CD4-positive, CD25-positive, alpha-beta regulatory T cell (primary cell): ENCODE measurements around the gene CR2. TPM values are rescaled to one million over a fixed set of nuclear protein-coding genes. Genes with fewer than 3 reads are reported as not detected.

Experiments
- ATAC-seq, 2 donors: fragments of 150-1000 bp; cut with Tn5 transposase; one replicate each; pipeline ENCODE4 v1.10.0; 2021; ENCODE audit warnings: low read depth in 2 of 2, moderate number of reproducible peaks in 2 of 2, moderate library complexity in 1 of 2
- DNase-seq, 3 donors: peaks; one replicate each; pipeline versions ENCODE4 v3.0.0 to v3.0.0-alpha.2; 2012 to 2022; ENCODE audit warnings: mixed read lengths in 1 of 3
- H3K27ac ChIP-seq: one replicate; pipeline ENCODE4 v1.7.0; 2013; ENCODE audit warnings: mild to moderate bottlenecking, low read length; ENCODE audit not compliant: insufficient read depth, poor library complexity, severe bottlenecking
- H3K27me3 ChIP-seq: one replicate; pipeline ENCODE4 v1.7.0; 2013; ENCODE audit warnings: low read length; ENCODE audit not compliant: control insufficient read depth, insufficient read depth
- H3K36me3 ChIP-seq: one replicate; pipeline ENCODE4 v1.7.0; 2013; ENCODE audit warnings: mild to moderate bottlenecking, low read length, moderate library complexity; ENCODE audit not compliant: control insufficient read depth, insufficient read depth
- H3K4me1 ChIP-seq: 2 replicates; pipeline ENCODE4 v1.7.0; 2013; ENCODE audit warnings: mild to moderate bottlenecking, low read length; ENCODE audit not compliant: insufficient read depth, control insufficient read depth, poor library complexity, severe bottlenecking
- H3K4me3 ChIP-seq: one replicate; pipeline ENCODE4 v1.7.0; 2013; ENCODE audit warnings: low read depth, mild to moderate bottlenecking, low read length, moderate library complexity
- H3K9me3 ChIP-seq, 2 experiments: 1 replicate in 1 of 2; 2 replicates in 1 of 2; pipeline ENCODE4 v1.7.0; 2013; ENCODE audit warnings: low read length in 2 of 2, mild to moderate bottlenecking in 1 of 2, moderate library complexity in 1 of 2; ENCODE audit not compliant: control insufficient read depth in 2 of 2
- H3K27ac Mint-ChIP-seq, 3 donors: one replicate each; pipeline ENCODE4 v1.8.0; 2020 to 2022; ENCODE audit warnings: mild to moderate bottlenecking in 3 of 3, mixed read lengths in 3 of 3, moderate library complexity in 2 of 3
- H3K27me3 Mint-ChIP-seq: one replicate; pipeline ENCODE4 v1.8.0; 2022; ENCODE audit warnings: mild to moderate bottlenecking, mixed read lengths
- H3K36me3 Mint-ChIP-seq: one replicate; pipeline ENCODE4 v1.8.0; 2020; ENCODE audit warnings: mixed read lengths
- H3K4me1 Mint-ChIP-seq, 4 donors: one replicate each; pipeline ENCODE4 v1.8.0; 2020 to 2022; ENCODE audit warnings: mixed read lengths in 4 of 4, mild to moderate bottlenecking in 1 of 4
- H3K4me3 Mint-ChIP-seq, 4 donors: one replicate each; pipeline ENCODE4 v1.8.0; 2020 to 2022; ENCODE audit warnings: mild to moderate bottlenecking in 4 of 4, mixed read lengths in 4 of 4, moderate library complexity in 3 of 4
- H3K9me3 Mint-ChIP-seq, 7 donors: one replicate each; pipeline ENCODE4 v1.8.0; 2020 to 2022; ENCODE audit warnings: mixed read lengths in 7 of 7, mild to moderate bottlenecking in 3 of 7, moderate library complexity in 2 of 7
- polyA plus RNA-seq, 4 donors: library from polyadenylated mRNA; unstranded; fragments of 300-500 nt; fragmentation: Illumina TruSeq; gene quantifications; one replicate each; pipeline ENCODE4 v1.2.3, GENCODE V29; 2021
- total RNA-seq: library from RNA; stranded (reverse); gene quantifications from one replicate; pipeline ENCODE4 v1.2.3, GENCODE V29; 2022

CR2 gene
- total RNA-seq (0.22 TPM), polyA plus RNA-seq (under 1 TPM in 3 of 4 donors, not detected in 1; 0.25 to 0.69 (median 0.33) TPM)

DNA sequence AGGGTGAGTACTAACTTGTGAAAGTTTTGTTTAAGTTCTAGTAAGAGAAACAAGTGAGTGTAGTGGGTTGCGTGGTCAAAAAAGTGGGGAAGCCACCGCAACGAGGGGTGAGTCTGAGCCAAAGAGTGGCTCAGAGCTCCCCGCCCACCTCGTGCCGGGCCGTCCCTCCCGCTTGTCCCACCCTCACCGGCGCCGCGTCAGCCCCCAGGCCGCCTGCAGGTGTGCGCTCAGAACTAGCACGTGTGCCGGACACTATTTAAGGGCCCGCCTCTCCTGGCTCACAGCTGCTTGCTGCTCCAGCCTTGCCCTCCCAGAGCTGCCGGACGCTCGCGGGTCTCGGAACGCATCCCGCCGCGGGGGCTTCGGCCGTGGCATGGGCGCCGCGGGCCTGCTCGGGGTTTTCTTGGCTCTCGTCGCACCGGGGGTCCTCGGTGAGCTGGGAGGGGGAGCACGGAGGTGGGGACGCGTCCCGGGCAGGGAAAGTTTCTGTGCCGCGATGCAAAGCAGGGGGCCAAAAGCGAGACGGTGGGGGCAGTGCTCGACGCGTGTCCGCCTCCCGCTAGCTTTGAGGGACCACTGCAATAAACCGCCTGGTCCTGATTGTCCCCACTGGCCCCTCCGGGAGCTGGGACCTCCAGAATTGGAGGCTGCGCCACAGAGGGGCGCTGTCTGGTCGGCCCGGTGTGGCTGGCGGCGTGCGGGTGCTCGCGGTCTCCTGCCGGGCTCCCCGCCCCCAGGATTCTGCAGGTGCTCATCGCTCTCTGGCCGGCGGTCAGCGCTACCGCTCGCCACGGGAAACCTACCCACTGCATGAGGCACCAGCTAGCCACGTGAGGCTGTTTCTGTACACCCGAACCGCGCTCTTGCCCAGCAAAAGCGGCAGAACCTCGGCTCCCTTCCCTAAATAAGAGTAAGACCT lies at the start of gene CR2:
Gene CR2, plus strand, starts transcription at position 283 of the 919 bp plus-strand sequence. Its CDS starts 91 bp downstream, at position 374.
- Mint-ChIP-seq H3K27me3 (peaks cover 37% of the 10 kb centered on the region), H3K4me3 (peak within 1 kb of the TSS in 3 of 4 donors; percentile 33 to 59 (median 51)), H3K4me1 (peaks cover 0 to 12% (median 10%) of the 10 kb centered on the region in 4 donors), H3K36me3 (no peaks in the 10 kb centered on the region), H3K27ac (no peak within 1 kb of the TSS), H3K9me3 (peaks cover 0 to 4% (median 0%) of the 10 kb centered on the region in 7 donors)
- Histone ChIP-seq H3K27ac (no peak within 1 kb of the TSS), H3K36me3 (no peaks in the 10 kb centered on the region), H3K4me3 (no peak within 1 kb of the TSS), H3K27me3 (peaks cover 53% of the 10 kb centered on the region), H3K4me1 (peaks cover 12% of the 10 kb centered on the region), H3K9me3 (no peaks in the 10 kb centered on the region)
- peak; percentile 60 to 62 for ATAC-seq
- peak in 2 of 3 donors; percentile 15 to 35 for DNase-seq

DNA sequence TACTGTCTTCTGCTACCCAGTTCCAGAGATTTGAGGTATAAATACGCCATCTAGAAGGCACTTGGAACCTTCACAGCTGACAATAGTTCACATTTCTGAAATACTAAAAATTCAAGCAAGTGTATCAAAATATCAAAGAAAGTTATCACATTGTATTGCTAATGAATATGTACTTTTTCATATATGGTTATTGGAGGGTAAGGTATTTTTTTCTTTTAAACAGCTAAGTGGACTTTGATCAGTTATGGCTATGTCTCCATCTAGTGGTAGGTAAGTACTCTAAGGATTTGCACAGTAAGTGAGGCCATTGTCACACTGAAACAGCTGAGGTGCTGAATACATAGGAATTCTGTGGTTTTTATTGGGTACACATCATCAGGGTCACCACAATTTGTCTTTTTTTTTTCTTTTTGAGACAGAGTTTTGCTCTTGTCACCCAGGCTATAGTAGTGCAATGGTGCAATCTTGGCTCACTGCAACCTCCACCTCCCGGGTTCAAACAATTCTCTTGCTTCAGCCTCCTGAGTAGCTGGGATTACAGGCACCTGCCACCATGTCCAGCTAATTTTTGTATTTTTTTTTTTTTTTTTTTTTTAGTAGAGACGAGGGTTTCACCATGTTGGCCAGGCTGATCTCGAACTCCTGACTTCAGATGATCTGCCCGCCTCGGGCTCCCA lies 49.1 kb upstream of the CR2 start:
- no peak overlapping the region for H3K4me3 ChIP-seq
- no peak overlapping the region for H3K27ac Mint-ChIP-seq
- no peaks in the 10 kb centered on the region for H3K4me1 Mint-ChIP-seq
- H3K36me3 Mint-ChIP-seq = no peaks in the 10 kb centered on the region
- ATAC-seq (peak; percentile 60 to 75), DNase-seq (peak in 2 of 3 donors; percentile 58 to 78)
- peaks cover 9% of the 10 kb centered on the region for H3K27me3 Mint-ChIP-seq
- no peak overlapping the region for H3K4me3 Mint-ChIP-seq
- H3K36me3 ChIP-seq = no peaks in the 10 kb centered on the region
- no peaks in the 10 kb centered on the region for H3K4me1 ChIP-seq
- H3K27ac ChIP-seq = no peak overlapping the region
- no peaks in the 10 kb centered on the region for H3K9me3 Mint-ChIP-seq
- H3K9me3 ChIP-seq = no peaks in the 10 kb centered on the region
- peaks cover 5% of the 10 kb centered on the region for H3K27me3 ChIP-seq

DNA sequence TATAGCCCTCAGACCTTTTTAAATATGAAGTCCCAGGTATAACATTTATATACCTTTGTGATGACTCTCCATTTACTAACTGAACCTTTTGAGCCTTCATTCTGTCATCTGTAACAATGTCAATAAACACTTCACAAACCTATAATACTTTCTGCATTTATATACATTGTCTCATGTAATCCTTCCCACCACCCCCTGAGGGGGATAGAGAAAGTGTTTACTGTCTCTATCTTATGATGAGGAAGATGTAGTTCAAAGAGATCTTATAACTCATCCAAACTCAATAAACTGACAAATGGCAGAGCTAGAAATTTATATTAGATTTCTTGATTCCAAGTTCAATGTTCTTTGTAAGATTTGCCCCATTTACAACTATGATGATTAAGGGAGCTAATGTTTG lies 48.3 kb upstream of the CR2 start:
- Mint-ChIP-seq H3K36me3 (no peaks in the 10 kb centered on the region), H3K4me1 (no peaks in the 10 kb centered on the region), H3K9me3 (no peaks in the 10 kb centered on the region), H3K27ac (no peak overlapping the region), H3K27me3 (peaks cover 4% of the 10 kb centered on the region), H3K4me3 (no peak overlapping the region)
- H3K9me3 ChIP-seq = no peaks in the 10 kb centered on the region
- H3K4me3 ChIP-seq = no peak overlapping the region
- no peaks in the 10 kb centered on the region for H3K4me1 ChIP-seq
- DNase-seq (no peak), ATAC-seq (no peak)
- H3K27ac ChIP-seq = no peak overlapping the region
- H3K27me3 ChIP-seq = peaks cover 5% of the 10 kb centered on the region
- H3K36me3 ChIP-seq = no peaks in the 10 kb centered on the region

DNA sequence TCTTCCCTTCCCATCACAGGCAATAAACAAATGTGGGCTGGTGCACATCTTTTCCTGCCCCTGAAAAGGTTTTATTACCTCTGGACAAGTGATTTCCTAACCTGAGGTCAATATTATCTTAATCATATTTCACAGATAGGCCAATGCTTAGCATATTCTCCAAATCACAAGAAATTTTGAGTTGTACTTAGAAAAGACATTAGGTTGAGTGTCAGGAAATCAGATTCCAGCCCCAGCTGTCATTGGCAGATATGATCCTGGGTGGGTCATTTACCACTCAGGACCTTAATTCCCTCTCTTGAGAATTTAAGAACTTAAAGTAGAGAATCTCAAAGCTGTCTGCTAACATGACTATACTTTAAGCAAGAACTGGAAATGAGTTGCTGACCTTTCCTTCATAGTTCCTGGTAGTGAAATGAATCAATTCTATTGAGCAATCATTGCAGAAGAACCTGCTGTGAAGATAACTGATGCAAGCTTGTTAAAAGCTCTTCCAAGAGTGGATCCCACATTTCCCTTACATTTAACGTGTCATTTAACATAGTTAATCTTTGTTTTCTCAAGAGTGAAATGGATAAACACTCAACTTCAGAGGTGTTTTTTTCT lies 46.4 kb upstream of the CR2 start:
- Histone ChIP-seq H3K4me3 (no peak overlapping the region), H3K4me1 (no peaks in the 10 kb centered on the region), H3K27ac (no peak overlapping the region), H3K27me3 (peaks cover 2% of the 10 kb centered on the region), H3K9me3 (no peaks in the 10 kb centered on the region), H3K36me3 (no peaks in the 10 kb centered on the region)
- peaks cover 0 to 6% (median 0%) of the 10 kb centered on the region in 4 donors for H3K4me1 Mint-ChIP-seq
- no peaks in the 10 kb centered on the region for H3K9me3 Mint-ChIP-seq
- ATAC-seq = no peak
- no peak overlapping the region for H3K4me3 Mint-ChIP-seq
- no peaks in the 10 kb centered on the region for H3K36me3 Mint-ChIP-seq
- H3K27me3 Mint-ChIP-seq = peaks cover 4% of the 10 kb centered on the region
- peak overlapping the region in 2 of 3 donors; percentile 15 to 62 for H3K27ac Mint-ChIP-seq
- DNase-seq = no peak

DNA sequence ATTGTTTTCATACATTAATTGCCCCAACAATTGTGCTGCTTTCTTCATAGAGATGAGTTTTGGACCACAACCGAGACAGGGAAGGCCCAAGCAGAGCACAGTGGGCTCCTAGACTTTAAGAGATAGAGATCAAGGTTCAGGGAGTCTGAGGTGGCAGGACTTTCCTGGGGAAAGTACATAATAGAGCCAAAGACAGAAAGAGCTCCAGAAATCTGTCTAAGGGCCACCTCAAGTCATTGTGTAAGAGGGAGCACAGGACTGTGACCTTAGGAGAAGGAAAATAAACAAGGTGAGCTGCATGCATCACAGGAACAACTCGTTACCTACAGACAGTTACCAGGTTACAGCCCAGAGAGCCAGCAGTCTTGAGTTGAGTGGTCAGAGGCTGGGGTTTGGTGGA lies 41.3 kb upstream of the CR2 start:
- Histone ChIP-seq H3K9me3 (no peaks in the 10 kb centered on the region), H3K4me3 (no peak overlapping the region), H3K27me3 (no peaks in the 10 kb centered on the region), H3K4me1 (no peaks in the 10 kb centered on the region), H3K36me3 (no peaks in the 10 kb centered on the region), H3K27ac (no peak overlapping the region)
- DNase-seq (no peak), ATAC-seq (no peak)
- Mint-ChIP-seq H3K27me3 (no peaks in the 10 kb centered on the region), H3K4me3 (no peak overlapping the region), H3K4me1 (peaks cover 0 to 14% (median 0%) of the 10 kb centered on the region in 4 donors), H3K36me3 (no peaks in the 10 kb centered on the region), H3K27ac (peak overlapping the region in 2 of 3 donors; percentile 2 to 4), H3K9me3 (no peaks in the 10 kb centered on the region)

DNA sequence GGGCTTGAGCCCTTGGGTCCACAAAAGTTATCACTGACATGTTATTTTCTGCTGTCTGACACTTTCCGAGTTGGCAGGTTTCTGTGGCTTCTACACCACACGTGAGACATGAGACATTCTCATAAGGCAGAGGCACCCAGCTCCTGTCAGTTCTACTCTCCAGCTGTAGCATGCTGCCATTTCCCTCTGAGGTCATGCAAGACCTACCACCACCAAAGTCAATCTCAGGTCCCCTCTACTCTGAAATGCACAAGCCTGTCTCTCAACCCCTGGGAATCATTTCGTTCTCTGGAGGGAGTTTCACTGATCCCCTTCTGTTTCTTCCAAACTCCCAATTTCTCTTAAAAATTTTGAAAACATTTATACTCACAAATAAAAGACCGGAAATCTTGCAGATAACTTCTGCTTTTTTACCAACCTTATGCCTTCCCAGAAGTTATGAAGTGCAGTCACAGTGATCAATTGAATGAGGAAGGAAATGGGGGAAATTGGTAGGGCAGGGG lies 39.5 kb upstream of the CR2 start:
- no peaks in the 10 kb centered on the region for H3K4me1 ChIP-seq
- H3K27ac ChIP-seq = no peak overlapping the region
- peaks cover 0 to 10% (median 2%) of the 10 kb centered on the region in 7 donors for H3K9me3 Mint-ChIP-seq
- H3K4me3 ChIP-seq = no peak overlapping the region
- peak overlapping the region in 2 of 3 donors; percentile 26 to 29 for H3K27ac Mint-ChIP-seq
- H3K27me3 Mint-ChIP-seq = peaks cover 4% of the 10 kb centered on the region
- DNase-seq (peak in 1 of 3 donors; percentile 59), ATAC-seq (peak; percentile 34 to 53)
- no peaks in the 10 kb centered on the region for H3K9me3 ChIP-seq
- no peak overlapping the region for H3K4me3 Mint-ChIP-seq
- H3K4me1 Mint-ChIP-seq = peaks cover 0 to 14% (median 0%) of the 10 kb centered on the region in 4 donors
- peaks cover 2% of the 10 kb centered on the region for H3K27me3 ChIP-seq
- no peaks in the 10 kb centered on the region for H3K36me3 Mint-ChIP-seq
- no peaks in the 10 kb centered on the region for H3K36me3 ChIP-seq

DNA sequence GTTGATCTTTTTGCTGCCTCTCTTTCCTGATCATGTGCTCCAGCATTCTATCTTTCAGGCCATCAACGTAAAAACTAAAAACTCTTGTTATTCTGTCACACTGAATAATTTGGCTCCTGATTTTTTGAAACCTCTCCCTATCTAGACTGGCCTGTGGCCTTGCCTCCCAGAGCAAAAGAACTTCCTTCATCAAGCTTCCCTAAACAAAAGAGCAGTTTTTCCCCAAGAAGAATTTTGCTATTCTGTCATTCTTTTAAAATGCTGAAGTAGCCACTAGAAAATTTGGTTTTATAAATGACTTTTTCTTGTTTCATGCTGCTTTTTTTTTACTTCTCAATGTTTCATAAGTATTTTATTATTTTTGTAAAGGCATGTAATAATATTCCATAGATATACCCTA lies 37.1 kb upstream of the CR2 start:
- Histone ChIP-seq H3K27ac (no peak overlapping the region), H3K9me3 (peaks cover 0 to 1% of the 10 kb centered on the region in 2 experiments)
- no peak overlapping the region for H3K27ac Mint-ChIP-seq

More for the DNA sequence above, 37.1 kb upstream of the CR2 start:
- Mint-ChIP-seq H3K4me3 (no peak overlapping the region), H3K27me3 (peaks cover 4% of the 10 kb centered on the region), H3K9me3 (peaks cover 0 to 22% (median 2%) of the 10 kb centered on the region in 7 donors), H3K4me1 (peaks cover 0 to 11% (median 0%) of the 10 kb centered on the region in 4 donors), H3K36me3 (no peaks in the 10 kb centered on the region)
- peaks cover 2% of the 10 kb centered on the region for H3K27me3 ChIP-seq
- ATAC-seq = no peak
- H3K36me3 ChIP-seq = no peaks in the 10 kb centered on the region
- no peak overlapping the region for H3K4me3 ChIP-seq
- no peak for DNase-seq
- no peaks in the 10 kb centered on the region for H3K4me1 ChIP-seq
